ENCODE data around the gene GGACT. TPM values are rescaled to one million over a fixed set of nuclear protein-coding genes. Genes with fewer than 3 reads are reported as not detected.
A peak's percentile ranks its signal among the peaks of the same experiment; 100 is the strongest.

GGACT gene
- total RNA-seq, 6 donors from 2014 or later: 0.67 to 8.5 (median 5.7) TPM

GRCh38 chr13:100523411-100523810, 65.2 kb downstream of the GGACT start:
- no peak overlapping the region for H3K4me3 ChIP-seq
- no peaks in the 10 kb centered on the region for H3K4me1 ChIP-seq
- H3K27me3 ChIP-seq: no peaks in the 10 kb centered on the region
- no peak for DNase-seq
- TF ChIP-seq POLR2A (IDR thresholded peaks at IDR 0.05) (no peak), EP300 (IDR thresholded peaks at IDR 0.05) (no peak), POLR2AphosphoS5 (IDR thresholded peaks at IDR 0.05) (no peak)
- TF ChIP-seq, protein P1, sequence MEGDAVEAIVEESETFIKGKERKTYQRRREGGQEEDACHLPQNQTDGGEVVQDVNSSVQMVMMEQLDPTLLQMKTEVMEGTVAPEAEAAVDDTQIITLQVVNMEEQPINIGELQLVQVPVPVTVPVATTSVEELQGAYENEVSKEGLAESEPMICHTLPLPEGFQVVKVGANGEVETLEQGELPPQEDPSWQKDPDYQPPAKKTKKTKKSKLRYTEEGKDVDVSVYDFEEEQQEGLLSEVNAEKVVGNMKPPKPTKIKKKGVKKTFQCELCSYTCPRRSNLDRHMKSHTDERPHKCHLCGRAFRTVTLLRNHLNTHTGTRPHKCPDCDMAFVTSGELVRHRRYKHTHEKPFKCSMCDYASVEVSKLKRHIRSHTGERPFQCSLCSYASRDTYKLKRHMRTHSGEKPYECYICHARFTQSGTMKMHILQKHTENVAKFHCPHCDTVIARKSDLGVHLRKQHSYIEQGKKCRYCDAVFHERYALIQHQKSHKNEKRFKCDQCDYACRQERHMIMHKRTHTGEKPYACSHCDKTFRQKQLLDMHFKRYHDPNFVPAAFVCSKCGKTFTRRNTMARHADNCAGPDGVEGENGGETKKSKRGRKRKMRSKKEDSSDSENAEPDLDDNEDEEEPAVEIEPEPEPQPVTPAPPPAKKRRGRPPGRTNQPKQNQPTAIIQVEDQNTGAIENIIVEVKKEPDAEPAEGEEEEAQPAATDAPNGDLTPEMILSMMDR (IDR thresholded peaks at IDR 0.05): no peak
- 91 to 93% methylated on average over 11 to 14 of the region's 14 CpGs for WGBS, 2 donors
- H3K27ac ChIP-seq: no peak overlapping the region
- H3K36me3 ChIP-seq: peaks cover 0 to 13% (median 6%) of the 10 kb centered on the region in 4 donors
- no peaks in the 10 kb centered on the region for H3K9me3 ChIP-seq
- no peak for ATAC-seq (ENCODE audit: low FRiP score in 2 of 2)

DNA sequence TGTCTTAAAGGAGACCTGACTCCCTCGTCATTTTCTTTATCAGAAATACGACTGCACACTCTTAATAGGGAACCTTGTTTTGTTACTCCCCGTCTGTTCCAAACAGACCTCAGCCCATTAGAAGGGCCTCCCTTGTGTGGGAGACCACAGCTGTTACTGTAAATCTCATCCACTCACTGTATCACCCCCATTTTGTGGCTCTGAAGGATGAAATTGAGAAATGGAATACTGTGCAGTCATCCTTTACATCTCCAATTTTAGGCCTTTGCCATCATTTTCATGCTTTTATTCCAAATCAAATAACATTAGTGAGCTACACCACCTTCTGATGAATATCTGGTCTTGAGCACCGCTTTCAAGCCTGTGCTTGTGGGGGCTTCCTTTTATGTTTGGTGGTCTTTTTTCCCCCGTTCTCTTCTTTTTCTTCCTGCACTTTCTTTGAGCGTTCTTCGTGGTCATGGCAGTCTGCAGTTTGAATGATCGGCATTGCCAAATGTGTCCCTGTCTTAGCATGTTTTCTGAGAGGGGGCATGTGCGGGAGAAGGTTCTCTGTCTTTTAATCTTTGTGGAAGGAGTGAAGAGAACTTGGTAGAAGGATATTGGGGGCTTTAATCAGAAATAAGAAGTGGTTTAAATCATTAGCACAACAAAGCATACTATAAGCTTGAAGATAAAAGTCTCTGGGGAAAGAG, 65.8 kb downstream of the GGACT start:
- no peak overlapping the region for H3K4me3 ChIP-seq
- H3K27ac ChIP-seq: no peak overlapping the region
- no peaks in the 10 kb centered on the region for H3K27me3 ChIP-seq
- ATAC-seq (ENCODE audit: low FRiP score in 2 of 2) (no peak), DNase-seq (no peak)
- H3K9me3 ChIP-seq: no peaks in the 10 kb centered on the region
- H3K36me3 ChIP-seq: peaks cover 0 to 12% (median 3%) of the 10 kb centered on the region in 4 donors
- no peaks in the 10 kb centered on the region for H3K4me1 ChIP-seq
- 97 to 98% methylated on average over 9 of the region's 9 CpGs for WGBS, 2 donors
- TF ChIP-seq EP300 (IDR thresholded peaks at IDR 0.05) (no peak), POLR2AphosphoS5 (IDR thresholded peaks at IDR 0.05) (no peak), POLR2A (IDR thresholded peaks at IDR 0.05) (no peak)
- TF ChIP-seq, protein P1 (IDR thresholded peaks at IDR 0.05): no peak

DNA sequence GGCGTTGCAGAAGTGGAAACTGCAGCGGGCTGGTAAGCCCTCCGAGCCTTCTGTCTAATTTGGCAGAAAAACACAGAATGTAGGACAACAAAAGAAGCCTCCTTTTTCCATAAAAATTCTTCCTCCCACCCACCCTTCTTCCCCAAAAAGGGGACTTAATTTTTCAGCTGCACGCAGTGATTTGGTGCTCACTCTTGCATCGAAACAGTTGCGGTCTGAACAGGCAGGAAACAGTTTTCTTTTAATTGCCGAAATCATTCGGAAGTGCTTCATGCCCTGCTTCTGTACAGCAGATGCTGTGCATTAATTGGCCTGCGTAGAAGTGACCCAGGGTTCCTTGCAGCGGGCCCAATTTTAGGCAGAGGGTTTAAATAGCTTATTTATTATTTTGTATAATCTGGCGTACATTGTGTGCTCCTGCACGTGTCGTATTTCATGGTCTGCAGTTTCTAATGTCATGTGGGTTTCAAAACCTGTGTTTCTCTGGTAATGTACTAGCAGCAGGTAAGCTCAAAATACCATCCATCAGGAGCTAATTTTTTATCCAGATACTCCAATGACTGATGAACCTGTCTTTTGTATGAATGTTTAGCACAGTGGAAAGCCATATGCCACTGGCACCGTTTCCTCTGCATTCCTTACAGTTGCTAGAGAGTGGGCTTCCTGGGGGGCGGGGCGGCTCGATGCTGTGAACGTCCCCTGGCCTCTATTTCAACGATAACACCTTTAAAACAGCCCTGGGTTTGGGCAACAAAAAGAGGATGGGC, 66.6 kb downstream of the GGACT start:
- Histone ChIP-seq H3K9me3 (no peaks in the 10 kb centered on the region), H3K27ac (no peak overlapping the region), H3K27me3 (no peaks in the 10 kb centered on the region), H3K4me1 (no peaks in the 10 kb centered on the region), H3K36me3 (peaks cover 0 to 6% (median 2%) of the 10 kb centered on the region in 4 donors), H3K4me3 (no peak overlapping the region)
- no peak for DNase-seq
- TF ChIP-seq, protein P1 (IDR thresholded peaks at IDR 0.05): no peak
- TF ChIP-seq POLR2AphosphoS5 (IDR thresholded peaks at IDR 0.05) (no peak), EP300 (IDR thresholded peaks at IDR 0.05) (no peak)
- ATAC-seq (ENCODE audit: low FRiP score in 2 of 2): no peak
- WGBS, 2 donors: 77 to 84% methylated on average over 19 of the region's 19 CpGs

GRCh38 chr13:100520936-100521850, 67.4 kb downstream of the GGACT start:
- TF ChIP-seq, protein P1 (IDR thresholded peaks at IDR 0.05): no peak
- no peak for TF ChIP-seq EP300 (IDR thresholded peaks at IDR 0.05)
- no peak for TF ChIP-seq POLR2A (IDR thresholded peaks at IDR 0.05)
- TF ChIP-seq POLR2AphosphoS5 (IDR thresholded peaks at IDR 0.05): no peak
- Histone ChIP-seq H3K4me1 (no peaks in the 10 kb centered on the region), H3K9me3 (no peaks in the 10 kb centered on the region), H3K4me3 (no peak overlapping the region), H3K36me3 (peaks cover 0 to 3% (median 0%) of the 10 kb centered on the region in 4 donors), H3K27me3 (no peaks in the 10 kb centered on the region), H3K27ac (no peak overlapping the region)
- peak in 1 of 2 donors; percentile 70 for DNase-seq
- WGBS, 2 donors: 81 to 86% methylated on average over 27 of the region's 27 CpGs
- no peak for ATAC-seq (ENCODE audit: low FRiP score in 2 of 2)
